ENCODE results near the gene PARD3B.
"Not testable (repeated sequence)": the region's sequence is repeated elsewhere in the genome, so short reads cannot be mapped to it uniquely, and the experiment has no call there.

PARD3B gene

GRCh38 chr2:205475416-205475768, 930.1 kb downstream of the PARD3B start:
- DNase-seq (ENCODE audit: extremely low read depth in 1 of 2, low read depth in 1 of 2) = no peak

- no peak for DNase-seq (ENCODE audit: extremely low read depth in 1 of 2, low read depth in 1 of 2)
Observed at GRCh38 chr2:205477016-205477705, 931.9 kb downstream of the PARD3B start.

GRCh38 chr2:205481861-205482260, 936.6 kb downstream of the PARD3B start:
- no peak for DNase-seq (ENCODE audit: extremely low read depth in 1 of 2, low read depth in 1 of 2)

- no peak for DNase-seq (ENCODE audit: extremely low read depth in 1 of 2, low read depth in 1 of 2)
Observed at GRCh38 chr2:205482399-205483081, 937.3 kb downstream of the PARD3B start.

- DNase-seq (ENCODE audit: extremely low read depth in 1 of 2, low read depth in 1 of 2) = no peak
Observed at GRCh38 chr2:205483095-205483494, 937.8 kb downstream of the PARD3B start.

DNA sequence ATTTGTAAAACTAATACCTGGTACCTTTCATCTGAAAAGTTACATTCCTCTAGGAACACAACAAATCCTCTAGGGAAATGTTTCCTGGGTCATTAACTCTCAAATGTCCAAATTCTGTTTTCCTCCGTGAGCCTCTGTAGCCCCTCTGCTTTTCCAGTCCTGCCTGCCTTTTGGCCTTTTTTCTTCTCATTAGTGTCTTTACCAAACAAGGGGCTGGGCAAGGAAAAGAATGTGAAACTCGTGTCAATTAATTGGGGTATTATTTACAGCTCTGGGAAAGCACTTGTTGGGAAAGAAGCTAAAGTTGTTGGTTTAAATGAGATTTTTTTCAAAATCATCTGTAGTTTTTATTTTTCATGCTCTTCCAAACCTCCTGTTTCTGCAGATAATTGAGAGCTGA, 938.9 kb downstream of the PARD3B start:
- DNase-seq (ENCODE audit: extremely low read depth in 1 of 2, low read depth in 1 of 2) = no peak

- no peak for DNase-seq (ENCODE audit: extremely low read depth in 1 of 2, low read depth in 1 of 2)
Observed at GRCh38 chr2:205484764-205485163, 939.5 kb downstream of the PARD3B start.

DNA sequence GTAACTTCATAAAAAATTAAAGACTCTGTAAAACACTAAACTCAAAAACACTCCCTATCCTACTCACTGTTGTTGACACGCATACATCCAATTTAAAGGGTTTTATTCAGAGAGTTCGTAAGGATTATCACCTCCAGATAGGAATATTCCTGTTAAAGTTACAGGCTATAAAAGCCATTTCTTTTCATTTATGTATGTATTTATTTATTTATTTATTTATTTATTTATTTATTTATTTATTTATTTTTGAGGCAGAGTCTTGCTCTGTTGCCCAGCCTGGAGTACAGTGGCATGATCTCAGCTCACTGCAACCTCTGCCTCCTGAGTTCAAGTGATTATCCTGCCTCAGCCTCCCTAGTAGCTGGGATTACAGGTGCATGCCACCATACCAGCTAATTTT, 948.3 kb downstream of the PARD3B start:
- not testable (repeated sequence) for DNase-seq (ENCODE audit: extremely low read depth in 1 of 2, low read depth in 1 of 2)

DNA sequence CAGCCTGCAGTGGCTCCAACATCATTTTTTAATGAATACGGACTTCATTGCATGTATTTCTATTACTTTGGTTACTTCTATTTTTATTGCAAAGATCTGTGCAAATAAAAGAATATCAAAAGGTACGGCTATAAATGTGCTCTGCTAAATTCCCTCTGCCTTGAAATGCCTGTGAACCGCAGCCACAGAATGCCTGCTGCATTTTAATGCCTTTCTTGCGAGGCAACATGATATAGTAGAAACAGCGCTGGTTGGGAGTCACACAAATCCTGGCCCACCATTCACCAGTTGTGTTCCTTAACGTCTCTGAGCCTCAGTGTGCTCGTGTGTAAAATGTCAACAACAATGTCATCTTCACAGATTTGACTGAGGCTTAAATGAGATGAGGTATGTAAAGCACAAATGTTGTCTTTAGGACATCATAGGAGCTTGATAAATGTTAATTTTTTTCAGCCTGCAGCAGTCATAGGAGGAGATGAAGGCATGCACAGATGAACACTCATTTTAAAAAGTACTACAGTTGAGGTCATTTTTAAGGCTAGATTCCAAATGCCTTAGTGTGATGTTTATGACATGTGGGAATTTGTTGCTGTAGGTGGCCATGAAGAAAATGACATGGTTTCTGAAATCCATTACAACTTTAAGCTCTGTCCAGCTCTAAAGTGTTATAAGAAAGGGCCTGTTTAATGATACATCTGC, 949.4 kb downstream of the PARD3B start:
- DNase-seq (ENCODE audit: extremely low read depth in 1 of 2, low read depth in 1 of 2) = no peak

DNA sequence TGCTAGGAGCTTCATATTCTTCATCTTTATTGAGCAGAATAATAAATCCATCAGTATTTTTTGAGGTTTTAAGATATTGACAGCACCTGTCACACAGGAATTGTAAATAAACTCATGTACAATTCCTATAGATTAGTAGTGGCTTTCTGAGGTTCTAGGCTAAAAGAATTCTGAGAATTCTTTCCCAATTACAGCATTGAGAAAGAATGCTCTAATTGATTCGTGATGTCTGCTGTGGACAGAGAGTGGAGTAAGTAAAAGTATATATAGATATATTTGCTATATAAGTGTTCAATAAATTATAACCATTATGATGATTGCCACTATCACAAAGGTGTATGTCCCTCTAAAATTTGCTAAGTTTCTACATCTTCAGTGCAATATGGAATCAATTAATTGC, 950.5 kb downstream of the PARD3B start:
- DNase-seq (ENCODE audit: extremely low read depth in 1 of 2, low read depth in 1 of 2) = no peak

DNA sequence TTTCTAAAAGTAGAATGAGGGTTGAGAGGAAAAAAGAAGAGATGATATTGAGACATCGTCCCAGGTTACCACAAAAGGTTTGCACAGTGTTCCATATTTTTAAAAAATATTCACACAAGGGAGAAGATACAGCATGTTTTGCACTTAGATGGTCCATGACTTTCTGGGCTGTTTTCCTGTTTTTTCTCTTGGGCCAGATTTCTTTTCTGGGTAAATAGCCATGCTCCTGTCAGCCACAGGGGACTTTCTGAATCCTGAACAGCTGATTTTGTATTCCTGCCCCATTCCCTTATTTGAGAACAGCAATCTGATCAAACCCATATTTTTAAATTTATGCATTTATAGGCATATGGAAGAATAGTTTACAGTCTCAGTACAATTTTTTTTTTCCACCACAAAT, 951.1 kb downstream of the PARD3B start:
- no peak for DNase-seq (ENCODE audit: extremely low read depth in 1 of 2, low read depth in 1 of 2)

GRCh38 chr2:205496772-205497171, 951.5 kb downstream of the PARD3B start:
- no peak for DNase-seq (ENCODE audit: extremely low read depth in 1 of 2, low read depth in 1 of 2)

- no peak for DNase-seq (ENCODE audit: extremely low read depth in 1 of 2, low read depth in 1 of 2)
Observed at GRCh38 chr2:205499006-205499405, 953.7 kb downstream of the PARD3B start.

GRCh38 chr2:205500065-205500464, 954.8 kb downstream of the PARD3B start:
- DNase-seq (ENCODE audit: extremely low read depth in 1 of 2, low read depth in 1 of 2) = no peak

- no peak for DNase-seq (ENCODE audit: extremely low read depth in 1 of 2, low read depth in 1 of 2)
Observed at GRCh38 chr2:205500951-205501350, 955.7 kb downstream of the PARD3B start.

GRCh38 chr2:205501826-205502225, 956.6 kb downstream of the PARD3B start:
- no peak for DNase-seq (ENCODE audit: extremely low read depth in 1 of 2, low read depth in 1 of 2)

DNA sequence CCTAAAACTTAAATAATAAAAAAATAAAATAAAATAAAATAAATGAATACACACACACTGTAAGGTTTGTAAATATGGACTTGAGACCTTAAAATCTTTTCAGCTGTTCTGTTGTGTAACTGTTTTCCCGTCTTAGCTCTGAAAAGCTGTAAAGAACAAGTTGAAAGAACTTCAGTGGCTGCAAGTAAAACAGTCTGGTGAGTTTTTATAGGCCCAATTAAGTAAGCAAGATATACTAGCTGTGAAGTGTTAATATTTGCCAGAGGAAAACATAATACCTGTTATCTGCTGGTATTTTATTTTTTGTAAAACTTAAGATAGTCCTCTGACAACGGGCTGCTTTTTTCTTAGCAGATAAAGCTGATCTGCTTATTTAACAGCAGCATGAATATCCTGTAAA, 960.1 kb downstream of the PARD3B start:
- DNase-seq (ENCODE audit: extremely low read depth in 1 of 2, low read depth in 1 of 2) = no peak

DNA sequence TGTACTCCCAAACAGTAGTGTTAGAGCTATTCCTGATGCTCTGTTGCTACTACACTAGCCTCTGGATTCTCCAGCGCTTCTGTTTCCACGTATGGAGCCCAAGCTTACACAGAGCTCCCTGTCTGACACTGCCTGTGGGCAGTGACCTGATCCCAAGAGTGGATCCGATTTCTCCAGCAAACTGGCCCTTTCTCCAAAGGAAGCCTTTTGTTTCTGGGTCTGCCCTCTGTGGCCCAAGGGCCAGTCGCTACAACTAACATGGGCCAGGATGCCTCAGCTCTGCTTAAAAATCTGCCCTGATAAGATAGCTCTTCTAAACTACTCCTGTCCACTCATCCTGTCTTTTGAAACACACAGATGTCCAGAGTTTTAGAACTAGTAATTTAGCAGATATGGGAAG, 964.4 kb downstream of the PARD3B start:
- DNase-seq (ENCODE audit: extremely low read depth in 1 of 2, low read depth in 1 of 2) = no peak

- no peak for DNase-seq (ENCODE audit: extremely low read depth in 1 of 2, low read depth in 1 of 2)
Observed at GRCh38 chr2:205510345-205510744, 965.1 kb downstream of the PARD3B start.

GRCh38 chr2:205511221-205511620, 965.9 kb downstream of the PARD3B start:
- DNase-seq (ENCODE audit: extremely low read depth in 1 of 2, low read depth in 1 of 2) = no peak

GRCh38 chr2:205511641-205512040, 966.4 kb downstream of the PARD3B start:
- DNase-seq (ENCODE audit: extremely low read depth in 1 of 2, low read depth in 1 of 2) = no peak

DNA sequence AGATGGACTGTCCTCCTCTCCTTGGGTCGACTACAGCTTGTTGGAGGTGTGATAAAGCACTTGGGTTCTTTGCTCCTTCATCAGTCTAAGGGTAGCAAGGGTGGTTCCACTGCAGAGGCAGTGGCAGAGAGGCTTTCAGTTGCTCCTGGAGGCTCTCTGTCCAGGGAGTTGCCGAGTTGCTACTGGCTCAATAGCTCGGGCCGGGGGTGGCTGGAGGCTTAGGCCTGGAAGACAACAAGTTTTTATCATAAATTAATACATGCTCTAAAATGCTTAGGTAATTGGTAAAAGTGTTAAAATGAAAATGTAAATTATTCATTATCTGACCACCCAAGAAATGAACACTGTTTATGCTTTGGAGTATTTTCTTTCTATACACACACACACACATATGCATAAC, 975.0 kb downstream of the PARD3B start:
- DNase-seq (ENCODE audit: extremely low read depth in 1 of 2, low read depth in 1 of 2) = no peak
